GM19395 (cell line): ENCODE results near the gene FADS3.

Experiments
- ATAC-seq: cut with Tn5 transposase; IDR thresholded peaks from one replicate; pipeline ENCODE4 v1.9.1; 2021; ENCODE audit warnings: mild to moderate bottlenecking, moderate library complexity; ENCODE audit not compliant: unreplicated experiment

The FADS3 gene

GRCh38 chr11:61913699-61914395 is 22.5 kb upstream of the FADS3 start:
- no peak for ATAC-seq

- no peak for ATAC-seq
These were observed 21.8 kb upstream of the FADS3 start for GRCh38 chr11:61912991-61913698.

- ATAC-seq: no peak
These were observed 21.2 kb upstream of the FADS3 start for GRCh38 chr11:61912530-61912898.

GRCh38 chr11:61911701-61912529 is 20.6 kb upstream of the FADS3 start:
- ATAC-seq: no peak

- ATAC-seq: no peak
These were observed 19.9 kb upstream of the FADS3 start for GRCh38 chr11:61911128-61911700.

- no peak for ATAC-seq
These were observed 19.1 kb upstream of the FADS3 start for GRCh38 chr11:61910187-61911127.

- no peak for ATAC-seq
These were observed 17.5 kb upstream of the FADS3 start for GRCh38 chr11:61908730-61909316.

GRCh38 chr11:61907871-61908729 is 16.8 kb upstream of the FADS3 start:
- ATAC-seq: no peak

GRCh38 chr11:61907282-61907681 is 15.9 kb upstream of the FADS3 start:
- no peak for ATAC-seq

- no peak for ATAC-seq
These were observed 15.2 kb upstream of the FADS3 start for GRCh38 chr11:61906522-61906909.

- no peak for ATAC-seq
These were observed 14.6 kb upstream of the FADS3 start for GRCh38 chr11:61905801-61906521.

GRCh38 chr11:61905067-61905696 is 13.8 kb upstream of the FADS3 start:
- no peak for ATAC-seq

- no peak for ATAC-seq
These were observed 13.2 kb upstream of the FADS3 start for GRCh38 chr11:61904539-61905048.

GRCh38 chr11:61903845-61904244 is 12.5 kb upstream of the FADS3 start:
- ATAC-seq: no peak

GRCh38 chr11:61902313-61902712 is 11.0 kb upstream of the FADS3 start:
- ATAC-seq: no peak

- no peak for ATAC-seq
These were observed 10.1 kb upstream of the FADS3 start for GRCh38 chr11:61901397-61901796.

GRCh38 chr11:61900251-61900650 is 8.9 kb upstream of the FADS3 start:
- ATAC-seq: no peak
